ENCODE data around the gene SLC25A25.

SLC25A25 gene

DNA sequence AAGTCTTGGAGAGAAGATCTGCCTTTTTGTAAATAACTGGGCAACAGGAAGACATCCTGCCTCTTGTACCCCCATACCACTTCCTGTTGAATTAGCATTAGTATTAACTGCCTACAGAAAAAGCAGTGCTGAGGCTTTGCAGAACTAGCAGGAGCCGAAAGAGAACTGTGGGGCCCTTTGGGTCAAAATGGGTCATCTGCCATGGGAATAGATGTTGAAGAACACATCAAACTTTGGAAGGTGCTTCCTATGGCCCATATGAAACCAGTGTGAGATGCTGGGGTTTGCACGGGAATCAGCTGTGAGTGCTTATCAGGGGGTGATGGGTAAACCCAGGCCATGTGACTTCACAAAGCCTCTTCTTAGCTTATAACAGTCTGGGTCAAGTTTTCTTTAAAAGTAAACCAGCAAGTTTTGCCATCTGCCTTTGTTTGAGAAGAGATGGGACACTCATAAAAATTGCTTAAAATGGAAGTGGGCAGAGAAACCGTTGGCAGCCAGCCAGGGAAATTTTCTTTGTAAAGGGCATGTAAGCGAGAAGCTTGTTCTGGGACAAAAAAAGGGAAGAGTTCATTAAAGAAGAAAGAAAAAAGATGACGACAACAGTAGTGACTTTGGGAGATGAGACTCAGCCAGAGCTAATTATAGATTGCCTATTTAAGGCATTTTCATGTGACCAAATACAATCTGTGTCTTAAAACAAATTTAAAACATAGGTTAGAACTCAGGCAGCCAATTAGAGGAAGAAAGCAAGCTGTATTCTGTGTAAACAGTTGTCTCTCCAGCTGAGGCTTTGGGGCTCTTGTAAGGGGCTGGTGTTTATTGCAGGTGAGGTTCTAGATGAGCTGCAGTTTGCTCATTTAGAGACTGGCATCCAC is 4.4 kb downstream of the SLC25A25 start:
- no peak for DNase-seq (ENCODE audit: low read depth)

DNA sequence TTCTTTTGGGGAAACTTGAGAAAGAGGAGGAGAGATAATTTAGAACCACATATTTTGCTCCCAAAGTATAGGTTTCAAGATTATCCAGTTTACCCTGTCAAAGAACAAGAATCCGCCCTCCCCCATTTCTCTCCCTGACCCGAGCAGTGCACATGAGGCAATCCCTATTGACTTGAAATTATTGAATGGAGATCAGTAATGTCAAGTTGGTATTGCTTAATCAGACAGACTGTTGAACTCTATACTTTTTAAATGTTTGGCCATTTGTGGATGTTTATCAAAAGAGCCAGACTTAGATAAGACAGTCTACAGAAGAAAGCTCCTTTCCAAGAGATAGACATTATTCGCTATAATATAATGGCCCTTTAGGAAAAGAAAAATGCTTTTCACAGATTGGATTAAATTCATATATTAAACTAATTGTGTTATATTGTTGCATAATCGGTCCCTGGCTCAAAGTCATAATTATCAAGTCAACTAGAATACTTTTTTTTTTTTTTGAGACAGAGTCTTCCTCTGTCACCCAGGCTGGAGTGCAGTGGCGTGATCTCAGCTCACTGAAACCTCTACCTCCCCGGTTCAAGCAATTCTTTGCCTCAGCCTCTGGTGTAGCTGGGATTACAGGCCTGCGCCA is 5.3 kb downstream of the SLC25A25 start:
- no peak for DNase-seq (ENCODE audit: low read depth)

- no peak for DNase-seq (ENCODE audit: low read depth)
These were observed 9.9 kb downstream of the SLC25A25 start for GRCh38 chr9:128077847-128078503.

DNA sequence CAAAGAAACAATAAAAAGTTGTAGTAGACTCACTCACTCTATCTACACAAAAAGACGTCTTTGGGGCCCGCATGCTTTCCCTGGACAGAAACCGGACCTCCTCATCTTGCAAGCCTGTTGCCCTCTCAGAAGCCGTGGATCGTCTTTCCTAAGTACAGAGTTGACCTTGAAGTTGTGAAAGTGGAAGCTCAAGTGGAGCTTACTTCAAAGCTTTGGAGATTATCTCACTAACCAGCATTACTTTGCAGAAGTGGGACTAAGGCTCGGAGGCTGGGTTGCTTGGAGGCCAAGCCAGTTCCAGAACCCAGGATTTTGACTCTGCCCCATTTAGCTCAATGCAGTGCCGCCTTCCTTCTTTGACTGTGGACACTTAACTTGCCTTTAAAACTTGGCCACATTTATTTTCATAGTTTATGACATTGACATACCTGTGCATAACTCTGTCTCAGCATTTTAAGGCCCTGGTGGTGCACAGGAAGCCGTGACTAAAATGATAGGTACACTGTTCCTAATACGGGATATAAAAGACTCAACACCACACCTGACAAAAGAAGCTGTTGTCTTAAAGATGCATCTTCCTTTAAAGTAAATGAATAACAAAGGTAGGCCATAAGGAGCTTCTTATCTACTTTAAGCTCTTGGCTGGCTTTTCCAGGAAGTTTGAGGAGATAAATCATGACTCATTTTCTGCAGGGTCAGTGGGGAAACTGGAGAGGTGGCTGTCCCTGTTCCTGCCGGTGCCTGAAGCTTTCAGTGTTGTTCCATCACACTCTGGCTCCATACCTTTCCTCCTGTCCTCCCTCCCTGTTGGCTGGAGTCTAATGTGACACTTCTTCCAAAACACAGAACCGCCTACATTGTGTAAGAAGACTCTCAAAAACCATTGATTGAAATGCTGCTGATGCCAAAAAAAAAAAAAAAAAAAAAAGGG is 10.7 kb downstream of the SLC25A25 start:
- no peak for DNase-seq (ENCODE audit: low read depth)

DNA sequence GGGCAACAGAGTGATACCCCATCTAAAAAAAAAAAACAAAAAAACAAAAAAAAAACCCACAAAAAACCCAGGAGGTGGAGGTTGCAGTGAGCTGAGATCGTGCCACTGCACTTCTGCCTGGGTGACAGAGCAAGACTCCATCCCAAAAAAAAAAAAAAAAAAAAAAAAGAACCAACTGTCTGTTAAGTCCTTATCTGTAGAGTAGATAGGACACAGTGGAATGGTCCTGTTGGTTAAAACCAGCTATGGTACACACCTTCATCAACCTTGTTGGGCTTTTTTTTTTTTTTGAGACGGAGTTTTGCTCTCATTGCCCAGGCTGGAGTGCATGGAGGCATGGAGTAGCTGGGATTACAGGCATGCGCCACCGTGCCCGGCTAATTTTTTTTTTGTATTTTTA is 12.2 kb downstream of the SLC25A25 start:
- no peak for DNase-seq (ENCODE audit: low read depth)

DNA sequence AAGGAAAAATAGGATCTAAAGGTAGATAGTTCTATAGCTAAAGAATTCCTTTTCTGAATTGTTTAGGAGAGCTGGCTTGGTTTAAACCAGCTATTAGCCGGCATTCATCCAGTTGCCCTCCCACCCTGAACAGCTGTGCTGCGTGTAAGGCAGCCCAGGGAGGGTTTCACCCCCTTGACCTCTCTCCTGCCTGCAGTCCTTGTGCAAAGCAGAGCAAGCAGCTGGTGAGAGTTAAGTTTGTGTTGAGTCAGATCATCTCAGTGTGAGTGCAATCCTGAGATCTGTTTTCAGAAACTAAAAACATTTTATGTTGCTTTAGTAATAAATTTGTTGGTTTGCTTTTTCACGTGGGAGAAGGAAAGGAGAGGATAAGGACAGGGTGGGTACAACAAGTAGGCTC is 13.0 kb downstream of the SLC25A25 start:
- DNase-seq (ENCODE audit: low read depth), result no peak

DNA sequence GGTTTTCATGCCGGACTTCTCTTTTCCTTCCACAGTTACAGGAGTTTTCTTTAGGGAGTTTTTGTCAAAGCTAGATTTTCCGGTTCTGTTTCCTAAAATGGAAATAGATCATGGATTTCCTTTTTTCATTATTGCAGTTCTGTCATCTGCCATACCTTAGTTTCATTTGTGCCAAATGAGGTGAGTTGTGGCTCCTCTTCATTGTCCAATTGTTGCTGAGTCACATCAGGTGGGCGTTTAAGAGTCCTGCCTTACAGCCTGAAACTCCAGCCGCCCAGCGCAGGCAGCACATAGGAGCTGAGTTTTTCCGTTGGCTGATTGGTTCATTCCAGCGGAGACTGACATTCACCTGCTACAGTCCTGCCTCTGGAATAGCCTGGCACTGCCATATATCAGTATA is 14.1 kb downstream of the SLC25A25 start:
- no peak for DNase-seq (ENCODE audit: low read depth)

GRCh38 chr9:128084746-128085145 is 16.7 kb downstream of the SLC25A25 start:
- no peak for DNase-seq (ENCODE audit: low read depth)

DNA sequence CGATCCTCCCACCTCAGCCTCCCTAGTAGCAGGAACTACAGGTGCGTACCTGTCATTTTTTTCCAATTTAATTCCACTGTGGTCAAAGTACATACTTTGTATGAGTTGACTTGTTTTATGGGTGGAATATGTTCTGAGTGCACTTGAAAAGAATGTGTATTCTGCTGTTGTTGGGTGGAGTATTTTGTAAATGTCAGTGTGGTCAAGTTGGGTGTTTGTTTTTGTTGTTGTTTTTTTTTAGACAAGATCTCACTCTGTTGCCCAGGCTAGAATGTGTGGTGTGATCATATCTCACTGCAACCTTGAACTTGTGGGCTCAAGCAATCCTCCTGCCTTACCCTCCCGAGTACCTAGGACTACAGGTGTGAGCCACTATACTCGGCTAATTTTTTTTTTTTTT is 17.9 kb downstream of the SLC25A25 start:
- no peak for DNase-seq (ENCODE audit: low read depth)

- DNase-seq (ENCODE audit: low read depth), result no peak
These were observed 19.2 kb downstream of the SLC25A25 start for GRCh38 chr9:128087262-128087661.

DNA sequence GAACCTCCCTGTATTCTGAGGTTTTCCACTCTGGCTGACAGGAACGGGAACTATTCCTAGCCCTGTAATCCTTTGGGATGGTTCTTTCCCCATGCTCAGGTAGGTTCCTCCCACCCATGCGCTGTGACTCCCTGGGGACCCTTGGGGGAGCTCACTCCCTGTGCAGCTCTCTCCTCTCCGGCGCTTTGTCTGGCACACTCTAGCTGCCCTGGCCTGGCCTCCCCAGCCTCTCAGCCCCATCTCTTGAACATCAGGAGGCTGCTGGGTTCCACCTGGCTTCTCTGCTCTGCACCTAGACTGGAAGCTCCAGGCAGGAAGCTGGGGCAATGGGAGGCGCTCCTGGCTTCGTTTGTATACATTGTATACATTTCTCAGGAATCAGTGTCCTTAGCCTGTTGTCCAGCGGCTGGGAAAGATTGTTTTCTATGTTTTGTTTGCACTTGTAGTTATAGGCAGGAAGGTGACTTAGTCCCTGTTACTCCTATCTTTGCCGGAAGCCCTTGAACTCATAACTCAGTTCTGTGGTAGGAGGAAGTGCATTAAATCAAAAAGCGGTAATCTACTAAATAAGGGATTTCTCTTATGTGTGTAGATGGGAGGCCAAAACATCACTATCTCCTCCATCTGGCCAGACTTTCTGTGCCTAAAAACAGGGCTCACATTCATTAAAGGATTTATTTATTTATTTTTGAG is 20.4 kb downstream of the SLC25A25 start:
- no peak for DNase-seq (ENCODE audit: low read depth)

DNA sequence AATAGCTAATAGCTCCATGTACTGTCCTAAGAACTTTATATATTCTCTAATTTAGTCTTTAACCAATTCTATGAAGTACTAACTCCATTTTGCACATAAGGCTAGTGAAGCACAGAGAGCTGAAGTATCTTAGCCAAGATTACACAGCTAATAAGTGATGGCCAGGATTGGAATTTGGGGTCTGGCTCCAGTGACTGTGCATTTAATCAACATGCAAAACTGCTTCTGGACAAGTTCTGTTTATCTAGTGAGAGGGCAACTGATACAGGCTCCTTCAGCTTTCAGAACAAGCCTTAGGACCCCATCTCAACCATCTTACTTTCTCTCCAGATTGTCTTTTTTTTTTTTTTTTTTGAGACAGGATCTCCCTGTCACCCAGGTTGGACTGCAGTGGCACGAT is 21.3 kb downstream of the SLC25A25 start:
- DNase-seq (ENCODE audit: low read depth), result no peak

DNA sequence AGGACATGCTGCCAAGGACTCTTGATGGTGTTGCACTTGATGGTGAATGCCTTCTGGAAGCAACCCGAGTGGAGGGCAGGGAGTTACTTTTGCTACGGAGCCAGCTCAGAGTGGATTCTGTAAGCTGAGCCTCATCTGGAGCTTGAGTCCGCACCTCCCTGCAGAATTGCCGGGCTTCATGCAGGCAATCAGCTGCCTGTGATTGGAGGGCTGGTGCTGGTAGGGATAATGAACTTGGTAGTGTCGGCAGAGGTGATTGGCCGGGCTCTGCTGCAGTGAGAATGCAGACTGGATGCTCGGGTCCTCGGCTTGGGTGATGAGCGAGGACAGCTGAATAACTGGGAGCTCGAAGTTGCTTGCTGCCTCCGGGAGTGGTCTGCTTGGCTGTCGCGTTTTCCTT is 23.1 kb downstream of the SLC25A25 start:
- no peak for DNase-seq (ENCODE audit: low read depth)

GRCh38 chr9:128091571-128091970 is 23.5 kb downstream of the SLC25A25 start:
- DNase-seq (ENCODE audit: low read depth), result no peak

- no peak for DNase-seq (ENCODE audit: low read depth)
These were observed 24.4 kb downstream of the SLC25A25 start for GRCh38 chr9:128092199-128092977.

DNA sequence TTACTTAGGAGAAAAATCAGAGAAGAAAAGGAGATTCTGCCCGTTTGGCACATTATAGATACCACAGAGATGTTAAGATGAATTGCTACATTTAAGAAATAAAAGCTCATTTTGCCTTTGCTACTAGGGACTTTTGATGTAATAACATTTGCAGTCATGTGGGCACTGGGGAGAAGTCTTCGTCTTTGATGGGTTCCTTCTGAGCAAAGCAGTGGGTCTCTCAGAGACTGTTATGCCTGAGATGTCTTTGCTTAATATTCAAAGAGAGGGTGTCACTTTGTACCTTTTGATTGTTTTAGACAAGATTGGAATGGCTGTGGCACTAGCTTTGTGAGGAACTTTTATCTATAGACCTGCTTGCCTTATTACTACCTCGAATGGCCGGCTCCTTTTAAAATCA is 25.0 kb downstream of the SLC25A25 start:
- no peak for DNase-seq (ENCODE audit: low read depth)

GRCh38 chr9:128094166-128094949 is 26.3 kb downstream of the SLC25A25 start:
- DNase-seq (ENCODE audit: low read depth), result no peak

DNA sequence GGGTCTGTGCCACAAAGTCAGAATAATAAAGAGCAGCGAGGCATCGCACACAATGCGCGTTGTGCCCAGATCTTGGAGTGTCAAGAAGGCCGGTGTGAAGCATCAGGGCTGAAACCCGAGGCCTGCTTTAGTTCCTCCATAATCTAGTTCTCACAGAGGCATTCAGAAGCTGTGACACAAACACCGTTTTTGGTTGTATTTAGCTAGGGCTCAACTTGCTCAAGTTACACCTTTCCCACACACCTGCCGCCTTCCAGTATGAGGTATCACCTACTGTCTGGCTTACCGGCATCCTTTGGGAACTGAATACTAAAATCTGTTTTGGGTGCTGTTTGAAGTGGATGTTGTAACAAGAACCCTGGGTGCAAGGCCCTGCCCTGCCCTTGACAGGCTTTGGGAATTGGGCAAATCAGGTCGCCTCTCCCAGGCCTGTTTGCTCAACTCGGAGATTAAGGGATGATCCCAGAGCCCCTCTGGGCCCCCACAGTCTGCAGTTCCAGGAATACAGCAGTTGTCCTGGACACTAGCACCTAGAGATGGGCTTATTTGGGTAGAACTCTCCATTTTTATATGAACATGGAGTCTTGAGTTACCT is 27.0 kb downstream of the SLC25A25 start:
- no peak for DNase-seq (ENCODE audit: low read depth)
